Smooth muscle cell (in vitro differentiated cells): ENCODE data around the gene BAX. TPM values are rescaled to one million over a fixed set of nuclear protein-coding genes. Genes with fewer than 3 reads are reported as not detected.

Source experiments
- DNase-seq: peaks from one replicate; lab custom pipeline; 2025; ENCODE audit not compliant: unreplicated experiment; lab: John Stamatoyannopoulos, UW
- H2AFZ ChIP-seq: fragments of 200-600 bp; sonication (generic); 2 replicates; pipeline ENCODE4 v1.6.0; 2016; ENCODE audit warnings: antibody characterized with exemption, low read depth, mild to moderate bottlenecking
- H3F3A ChIP-seq: fragments of 200-600 bp; sonication (generic); 2 replicates; pipeline ENCODE4 v1.6.0; 2017; ENCODE audit warnings: antibody characterized with exemption, low read depth
- H3K27ac ChIP-seq: fragments of 200-600 bp; sonication (generic); 2 replicates; pipeline ENCODE4 v1.5.1; 2016; ENCODE audit warnings: low read depth, mild to moderate bottlenecking
- H3K27me3 ChIP-seq: fragments of 200-600 bp; sonication (generic); 2 replicates; pipeline ENCODE4 v1.6.1; 2016; ENCODE audit warnings: low read depth, mild to moderate bottlenecking
- H3K36me3 ChIP-seq: fragments of 200-600 bp; sonication (generic); 2 replicates; pipeline ENCODE4 v1.5.1; 2016; ENCODE audit warnings: low read depth
- H3K4me1 ChIP-seq: fragments of 200-600 bp; sonication (generic); 2 replicates; pipeline ENCODE4 v1.5.1; 2016; ENCODE audit warnings: low read depth
- H3K4me2 ChIP-seq: fragments of 200-600 bp; sonication (generic); 2 replicates; pipeline ENCODE4 v1.6.0; 2016; ENCODE audit warnings: mild to moderate bottlenecking
- H3K4me3 ChIP-seq: fragments of 200-600 bp; sonication (generic); 2 replicates; pipeline ENCODE4 v1.5.1; 2016; ENCODE audit warnings: mild to moderate bottlenecking
- H3K79me2 ChIP-seq: fragments of 200-600 bp; sonication (generic); 2 replicates; pipeline ENCODE4 v1.6.0; 2016; ENCODE audit warnings: low read depth, mild to moderate bottlenecking
- H3K9ac ChIP-seq: fragments of 200-600 bp; sonication (generic); 2 replicates; pipeline ENCODE4 v1.6.0; 2016; ENCODE audit warnings: low read depth
- H3K9me3 ChIP-seq: fragments of 200-600 bp; sonication (generic); replicated peaks from 2 replicates; pipeline ENCODE4 v1.5.1; 2016; ENCODE audit warnings: low read depth
- H4K20me1 ChIP-seq: fragments of 200-600 bp; sonication (generic); 2 replicates; pipeline ENCODE4 v1.6.0; 2016; ENCODE audit warnings: low read depth
- WGBS: methylation state at CpG from one replicate; pipeline ENCODE4 v1.1.7; 2016; ENCODE audit warnings: low lambda C conversion rate; 5-methylcytosine and 5-hydroxymethylcytosine counted together
- polyA plus RNA-seq: library from polyadenylated mRNA; unstranded; fragments of >200 nt; fragmentation: Nextera tagmentation; extraction: Ambion mirVana; gene quantifications from 2 replicates; pipeline ENCODE4 v1.2.1, GENCODE V29; 2016
- total RNA-seq: library from RNA; depleted of rRNA; stranded (reverse); fragments of >200 nt; gene quantifications from 2 replicates; pipeline ENCODE4 v1.2.3, GENCODE V29; 2014
- TF ChIP-seq, protein P1 (sequence below): fragments of 200-600 bp; sonication (generic); IDR thresholded peaks from 2 replicates; pipeline ENCODE4 v1.5.1; 2017; ENCODE audit warnings: borderline replicate concordance, mild to moderate bottlenecking, antibody characterized with exemption; ENCODE audit not compliant: insufficient read depth, poor library complexity, severe bottlenecking

The BAX gene
- total and polyA plus RNA-seq, 2 experiments from 2014 or later: 42.8 to 153 TPM

DNA sequence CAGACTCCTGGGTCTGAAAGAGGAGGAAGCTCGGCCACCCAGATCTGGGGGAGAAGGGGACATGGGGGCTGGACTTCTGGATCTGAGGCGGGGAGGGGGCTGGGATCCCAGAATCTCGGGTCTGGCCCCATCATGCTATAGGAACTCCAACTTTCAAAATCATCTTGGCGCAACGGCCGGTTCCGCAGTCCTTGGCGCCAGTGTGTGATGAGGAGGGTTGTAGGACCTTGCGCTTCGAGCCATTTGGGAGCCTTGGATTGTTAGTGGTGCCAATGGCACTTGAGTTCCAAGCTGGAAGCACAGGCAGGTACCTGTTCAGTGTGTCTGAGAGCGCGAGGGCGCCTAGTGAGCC, 39.3 kb downstream of the BAX start:
- WGBS: 5% methylated on average over 12 of the region's 13 CpGs

DNA sequence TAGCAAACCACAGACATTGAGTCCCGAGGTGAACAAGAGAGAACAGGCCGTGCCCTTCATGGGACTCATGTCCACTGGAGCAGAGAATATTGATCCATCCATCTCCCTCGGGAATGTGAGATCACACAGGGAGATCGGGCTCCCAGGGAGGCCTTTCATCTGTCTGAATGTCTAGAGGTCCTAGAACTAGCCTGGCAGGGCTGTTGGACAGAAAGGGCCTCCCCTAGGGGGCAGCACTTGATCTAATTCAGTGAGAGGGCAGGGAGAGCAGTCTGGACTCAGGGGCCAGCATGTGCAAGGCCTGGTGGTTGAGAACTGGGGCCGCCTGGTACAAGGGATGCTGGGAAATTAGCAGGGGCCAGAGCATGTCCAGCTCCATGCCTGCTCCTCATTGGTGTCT, 43.3 kb downstream of the BAX start:
- TF ChIP-seq, protein P1, sequence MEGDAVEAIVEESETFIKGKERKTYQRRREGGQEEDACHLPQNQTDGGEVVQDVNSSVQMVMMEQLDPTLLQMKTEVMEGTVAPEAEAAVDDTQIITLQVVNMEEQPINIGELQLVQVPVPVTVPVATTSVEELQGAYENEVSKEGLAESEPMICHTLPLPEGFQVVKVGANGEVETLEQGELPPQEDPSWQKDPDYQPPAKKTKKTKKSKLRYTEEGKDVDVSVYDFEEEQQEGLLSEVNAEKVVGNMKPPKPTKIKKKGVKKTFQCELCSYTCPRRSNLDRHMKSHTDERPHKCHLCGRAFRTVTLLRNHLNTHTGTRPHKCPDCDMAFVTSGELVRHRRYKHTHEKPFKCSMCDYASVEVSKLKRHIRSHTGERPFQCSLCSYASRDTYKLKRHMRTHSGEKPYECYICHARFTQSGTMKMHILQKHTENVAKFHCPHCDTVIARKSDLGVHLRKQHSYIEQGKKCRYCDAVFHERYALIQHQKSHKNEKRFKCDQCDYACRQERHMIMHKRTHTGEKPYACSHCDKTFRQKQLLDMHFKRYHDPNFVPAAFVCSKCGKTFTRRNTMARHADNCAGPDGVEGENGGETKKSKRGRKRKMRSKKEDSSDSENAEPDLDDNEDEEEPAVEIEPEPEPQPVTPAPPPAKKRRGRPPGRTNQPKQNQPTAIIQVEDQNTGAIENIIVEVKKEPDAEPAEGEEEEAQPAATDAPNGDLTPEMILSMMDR: peak; percentile 46
- no peak for DNase-seq
- Histone ChIP-seq H4K20me1 (peaks cover 16% of the 10 kb centered on the region), H3K79me2 (peaks cover 36% of the 10 kb centered on the region), H3K4me3 (no peak overlapping the region), H3K36me3 (no peaks in the 10 kb centered on the region), H3K4me1 (peaks cover 6% of the 10 kb centered on the region), H3F3A (no peaks in the 10 kb centered on the region), H2AFZ (no peak overlapping the region), H3K9ac (no peak overlapping the region), H3K27me3 (no peaks in the 10 kb centered on the region), H3K27ac (no peak overlapping the region), H3K4me2 (no peak overlapping the region), H3K9me3 (no peaks in the 10 kb centered on the region)
- 87% methylated on average over 5 of the region's 5 CpGs for WGBS

More for the DNA sequence above, 39.3 kb downstream of the BAX start:
- Histone ChIP-seq H3K9ac (peak overlapping the region; percentile 82), H3K9me3 (no peaks in the 10 kb centered on the region), H3K27me3 (no peaks in the 10 kb centered on the region), H3K27ac (peak overlapping the region; percentile 7), H3K4me3 (peak overlapping the region; percentile 86), H3K36me3 (no peaks in the 10 kb centered on the region), H3K4me2 (peak overlapping the region; percentile 100), H2AFZ (peak overlapping the region; percentile 21), H3K79me2 (peaks cover 71% of the 10 kb centered on the region), H3K4me1 (peaks cover 16% of the 10 kb centered on the region), H4K20me1 (peaks cover 39% of the 10 kb centered on the region), H3F3A (no peaks in the 10 kb centered on the region)
- TF ChIP-seq, protein P1: no peak
- DNase-seq: no peak

DNA sequence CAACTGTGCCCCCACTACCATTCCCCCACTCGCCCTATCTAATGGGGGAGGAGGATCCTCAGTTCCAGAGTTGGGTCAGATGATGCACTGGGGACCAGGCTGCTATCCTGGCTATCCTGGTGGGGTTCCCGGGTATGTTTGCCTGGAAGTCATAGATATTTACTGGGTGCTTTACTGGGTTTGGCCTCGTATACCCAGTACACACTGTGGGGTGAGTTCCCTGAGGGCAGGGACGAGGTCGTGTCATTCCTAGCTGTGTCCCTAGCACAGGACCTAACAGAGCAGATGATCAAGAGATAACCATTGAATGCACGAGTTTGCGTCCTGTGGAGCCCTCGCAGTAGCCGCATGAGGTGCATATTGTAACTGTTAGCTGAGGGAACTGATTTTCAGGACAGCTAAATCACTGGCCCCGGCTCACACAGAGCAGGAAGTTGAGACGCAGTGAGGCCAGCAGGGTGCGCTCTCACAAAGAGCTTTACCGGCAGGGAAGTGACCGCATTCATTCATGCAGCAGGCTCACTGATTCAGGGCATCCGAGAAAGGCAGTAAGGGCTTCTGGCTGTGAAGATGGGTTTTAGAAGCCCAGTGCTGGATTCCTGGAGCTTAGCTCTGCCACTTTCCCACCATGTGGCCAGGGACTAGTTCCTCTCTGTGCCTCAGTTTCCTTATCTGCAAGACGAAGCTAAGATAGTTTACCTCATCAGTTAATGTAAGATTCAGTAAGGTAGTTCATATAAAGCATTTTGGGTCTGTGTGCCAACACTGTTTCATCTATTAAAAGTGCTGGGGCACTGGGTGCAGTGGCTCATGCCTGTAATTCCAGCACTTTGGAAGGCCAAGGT, 45.0 kb downstream of the BAX start:
- WGBS: 59% methylated on average over 16 of the region's 16 CpGs
- H3K79me2 ChIP-seq: peaks cover 27% of the 10 kb centered on the region

More for the DNA sequence above, 45.0 kb downstream of the BAX start:
- Histone ChIP-seq H2AFZ (no peak overlapping the region), H3K9me3 (no peaks in the 10 kb centered on the region), H3K9ac (no peak overlapping the region), H3K4me3 (no peak overlapping the region), H3K4me1 (peaks cover 1% of the 10 kb centered on the region), H3K27me3 (no peaks in the 10 kb centered on the region), H3K36me3 (no peaks in the 10 kb centered on the region), H4K20me1 (peaks cover 16% of the 10 kb centered on the region), H3F3A (no peaks in the 10 kb centered on the region), H3K4me2 (no peak overlapping the region), H3K27ac (no peak overlapping the region)
- TF ChIP-seq, protein P1: peak; percentile 54
- no peak for DNase-seq
